ENCODE measurements around the gene SP9.

Gene SP9

DNA sequence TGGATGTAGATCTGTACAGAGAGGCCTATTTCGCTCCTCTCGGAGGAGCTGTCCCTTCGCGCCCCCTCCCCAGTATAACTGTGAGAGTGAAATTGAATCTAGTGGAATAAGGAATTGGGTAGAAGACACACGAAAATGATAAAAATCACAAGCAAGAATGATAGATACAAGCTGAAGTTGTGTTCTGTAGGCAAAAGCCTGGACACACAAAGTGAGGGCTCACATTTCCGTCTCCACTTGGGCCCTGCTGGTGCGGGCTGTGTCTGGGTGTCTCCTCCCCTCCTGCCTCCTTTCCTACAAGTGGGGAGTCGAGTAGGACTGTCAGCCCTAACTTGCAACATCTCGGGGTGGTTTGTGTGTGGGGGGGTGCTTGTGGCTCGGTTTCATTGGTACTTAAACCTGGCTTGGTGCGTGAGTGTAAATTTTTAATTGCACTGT is 457 bp upstream of the SP9 start:
- FAIRE-seq, result peak; percentile 5
- no peak for TF ChIP-seq POLR2A (IDR thresholded peaks at IDR 0.05; ENCODE audit: low read depth, low read length)
- no peak for TF ChIP-seq TAF1 (IDR thresholded peaks at IDR 0.05; ENCODE audit: borderline replicate concordance, low read depth, low read length)
- TF ChIP-seq POLR2AphosphoS5 (IDR thresholded peaks at IDR 0.05; ENCODE audit: low read depth, low read length), result no peak
- no peak for DNase-seq (ENCODE audit: insufficient read length)

DNA sequence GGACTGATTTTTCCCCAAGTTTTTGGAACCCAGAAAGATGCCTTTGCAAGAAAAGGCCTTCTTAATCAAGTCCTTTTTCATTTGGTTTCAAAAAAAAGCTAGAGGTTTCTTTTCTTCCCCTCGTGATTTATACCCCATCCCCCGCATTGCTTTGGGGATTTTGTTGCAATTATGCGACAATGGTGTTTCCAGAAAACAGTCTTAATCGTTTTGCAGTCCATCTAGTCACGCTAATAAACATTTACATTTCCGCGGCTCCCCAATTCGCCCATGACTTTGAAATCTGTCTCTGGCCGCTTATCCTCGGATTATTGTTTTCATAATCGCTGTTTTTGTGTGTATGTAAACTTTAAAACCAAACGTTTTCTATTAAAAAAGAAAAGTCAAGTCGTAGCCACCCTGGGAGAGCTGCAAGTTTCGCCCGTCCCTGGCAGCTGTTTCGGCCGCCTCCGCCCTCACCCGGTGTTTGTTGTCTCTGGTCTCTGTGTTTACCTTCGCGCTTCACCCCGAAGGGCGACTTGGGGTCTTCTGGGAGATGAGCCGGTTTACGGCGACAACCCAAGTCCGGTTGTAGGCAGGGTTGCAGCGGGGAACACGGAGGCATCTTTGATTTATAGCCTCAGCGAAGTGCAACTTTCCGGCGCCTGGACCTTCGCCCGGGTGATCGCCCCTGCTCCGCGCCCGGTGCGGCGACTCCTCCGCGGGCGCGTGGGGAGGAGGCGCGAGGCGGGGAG is 667 bp downstream of the SP9 start:
- TF ChIP-seq TAF1 (IDR thresholded peaks at IDR 0.05; ENCODE audit: borderline replicate concordance, low read depth, low read length), result no peak
- TF ChIP-seq POLR2A (IDR thresholded peaks at IDR 0.05; ENCODE audit: low read depth, low read length), result no peak
- TF ChIP-seq POLR2AphosphoS5 (IDR thresholded peaks at IDR 0.05; ENCODE audit: low read depth, low read length), result no peak

DNA sequence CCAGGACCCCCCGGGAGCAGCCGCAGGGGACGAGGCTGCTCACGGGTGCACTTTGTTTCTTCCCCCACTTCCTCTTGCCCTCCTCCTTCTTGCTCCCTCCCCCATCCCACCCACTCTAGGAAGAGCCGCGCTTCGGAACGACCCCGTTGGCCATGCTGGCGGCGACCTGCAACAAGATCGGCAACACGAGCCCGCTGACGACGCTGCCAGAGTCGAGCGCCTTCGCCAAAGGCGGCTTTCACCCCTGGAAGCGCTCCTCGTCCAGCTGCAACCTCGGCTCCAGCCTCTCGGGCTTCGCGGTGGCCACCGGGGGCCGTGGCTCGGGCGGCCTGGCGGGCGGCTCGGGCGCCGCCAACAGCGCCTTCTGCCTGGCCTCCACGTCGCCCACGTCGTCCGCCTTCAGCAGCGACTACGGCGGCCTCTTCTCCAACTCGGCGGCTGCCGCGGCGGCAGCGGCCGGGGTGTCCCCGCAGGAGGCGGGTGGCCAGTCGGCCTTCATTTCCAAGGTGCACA is 1.3 kb downstream of the SP9 start:
- DNase-seq (ENCODE audit: insufficient read length), result no peak
- FAIRE-seq, result no peak
- TF ChIP-seq POLR2AphosphoS5 (IDR thresholded peaks at IDR 0.05; ENCODE audit: low read depth, low read length) (no peak), TAF1 (IDR thresholded peaks at IDR 0.05; ENCODE audit: borderline replicate concordance, low read depth, low read length) (no peak), POLR2A (IDR thresholded peaks at IDR 0.05; ENCODE audit: low read depth, low read length) (no peak)

More for the DNA sequence above, 667 bp downstream of the SP9 start:
- FAIRE-seq (peak; percentile 48), DNase-seq (ENCODE audit: insufficient read length) (no peak)

- peak; percentile 21 for FAIRE-seq
- no peak for DNase-seq (ENCODE audit: insufficient read length)
- TF ChIP-seq POLR2AphosphoS5 (IDR thresholded peaks at IDR 0.05; ENCODE audit: low read depth, low read length), result no peak
- no peak for TF ChIP-seq TAF1 (IDR thresholded peaks at IDR 0.05; ENCODE audit: borderline replicate concordance, low read depth, low read length)
- TF ChIP-seq POLR2A (IDR thresholded peaks at IDR 0.05; ENCODE audit: low read depth, low read length), result no peak
Observed at GRCh38 chr2:174336501-174337336, 2.0 kb downstream of the SP9 start.

DNA sequence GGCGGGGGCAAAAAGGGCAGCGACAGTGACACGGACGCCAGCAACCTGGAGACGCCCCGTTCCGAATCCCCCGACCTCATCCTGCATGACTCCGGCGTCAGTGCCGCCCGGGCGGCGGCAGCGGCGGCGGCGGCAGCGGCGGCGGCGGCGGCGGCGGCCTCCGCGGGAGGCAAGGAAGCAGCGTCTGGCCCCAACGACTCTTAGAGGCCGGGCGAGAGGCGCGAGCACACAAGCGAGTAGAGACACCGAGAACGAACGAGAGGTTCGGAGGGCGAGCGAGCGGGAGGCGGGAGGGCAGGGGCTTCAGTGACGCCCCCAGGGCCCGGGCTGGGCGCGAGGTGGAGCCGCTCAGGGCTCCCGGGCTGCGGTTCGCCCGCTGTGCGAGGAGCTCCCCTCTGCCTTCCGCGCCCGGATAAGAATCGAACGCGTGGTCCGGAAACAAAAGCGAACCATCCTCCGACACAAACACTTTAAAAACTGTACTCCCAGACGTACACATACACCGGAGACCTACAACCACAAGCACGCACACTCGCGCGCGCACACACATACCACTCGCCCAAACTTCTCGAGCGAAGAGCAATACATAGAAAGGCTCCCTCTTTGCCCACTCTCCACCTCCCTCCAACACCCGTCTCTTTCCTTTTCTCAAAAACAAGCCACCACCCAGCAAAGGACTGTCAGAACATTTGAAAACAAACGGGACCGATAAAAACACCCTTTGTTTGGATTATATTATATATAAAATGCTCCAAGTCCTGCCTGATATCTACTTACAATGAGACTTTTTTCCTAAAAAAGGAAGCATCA is 2.8 kb downstream of the SP9 start:
- DNase-seq (ENCODE audit: insufficient read length) (no peak), FAIRE-seq (no peak)
- TF ChIP-seq POLR2AphosphoS5 (IDR thresholded peaks at IDR 0.05; ENCODE audit: low read depth, low read length), result no peak
- no peak for TF ChIP-seq TAF1 (IDR thresholded peaks at IDR 0.05; ENCODE audit: borderline replicate concordance, low read depth, low read length)
- no peak for TF ChIP-seq POLR2A (IDR thresholded peaks at IDR 0.05; ENCODE audit: low read depth, low read length)

- no peak for TF ChIP-seq POLR2A (IDR thresholded peaks at IDR 0.05; ENCODE audit: low read depth, low read length)
- no peak for TF ChIP-seq POLR2AphosphoS5 (IDR thresholded peaks at IDR 0.05; ENCODE audit: low read depth, low read length)
- no peak for TF ChIP-seq TAF1 (IDR thresholded peaks at IDR 0.05; ENCODE audit: borderline replicate concordance, low read depth, low read length)
- DNase-seq (ENCODE audit: insufficient read length), result no peak
- no peak for FAIRE-seq
Observed at GRCh38 chr2:174338147-174338605, 3.4 kb downstream of the SP9 start.

DNA sequence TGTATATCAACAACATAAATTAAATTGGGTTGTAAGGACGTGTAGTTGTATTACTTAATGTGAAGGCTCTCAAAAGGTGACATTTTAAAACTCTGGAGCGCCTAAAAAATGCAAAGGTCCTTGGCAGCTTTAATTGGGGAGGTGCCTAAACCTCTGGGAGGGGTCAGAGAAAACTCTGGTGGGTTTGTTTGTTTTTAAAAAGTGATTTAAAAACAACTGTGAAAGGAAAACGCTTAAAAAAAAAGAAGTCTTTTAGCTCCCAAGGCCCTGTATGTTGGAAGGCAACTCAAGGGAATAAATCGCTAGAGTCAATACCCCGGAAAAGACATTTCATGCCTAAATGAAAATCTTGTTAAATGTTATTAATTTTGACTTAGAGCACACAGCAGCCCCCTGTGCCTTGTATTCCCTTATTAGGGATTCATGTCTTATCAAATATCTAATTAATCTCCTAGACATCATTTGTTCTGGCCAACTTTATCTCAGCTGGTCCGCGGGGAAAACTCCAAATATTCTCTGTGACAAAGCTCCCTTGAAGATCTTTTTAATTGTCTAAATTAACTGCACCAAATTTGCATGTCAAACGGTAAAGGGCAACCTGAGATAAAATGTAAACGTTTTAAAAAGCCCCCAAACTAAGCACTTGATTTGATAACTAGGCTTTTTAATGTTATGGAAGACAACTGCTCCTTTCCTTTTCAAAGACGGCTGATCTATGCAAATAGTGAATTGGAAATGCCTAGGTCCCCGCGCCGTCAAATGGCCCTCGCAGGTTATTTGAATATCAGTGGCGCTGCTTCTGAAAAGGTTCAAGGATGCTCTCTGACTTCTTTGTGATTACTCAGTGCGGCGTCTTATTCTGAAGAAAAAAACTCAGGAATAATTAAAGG is 4.2 kb downstream of the SP9 start:
- no peak for DNase-seq (ENCODE audit: insufficient read length)
- FAIRE-seq, result no peak
- TF ChIP-seq POLR2AphosphoS5 (IDR thresholded peaks at IDR 0.05; ENCODE audit: low read depth, low read length), result no peak
- TF ChIP-seq TAF1 (IDR thresholded peaks at IDR 0.05; ENCODE audit: borderline replicate concordance, low read depth, low read length), result no peak
- TF ChIP-seq POLR2A (IDR thresholded peaks at IDR 0.05; ENCODE audit: low read depth, low read length), result no peak

- no peak for FAIRE-seq
Observed at GRCh38 chr2:174339561-174340399, 5.0 kb downstream of the SP9 start.

More at GRCh38 chr2:174339561-174340399, 5.0 kb downstream of the SP9 start:
- DNase-seq (ENCODE audit: insufficient read length), result no peak
- TF ChIP-seq TAF1 (IDR thresholded peaks at IDR 0.05; ENCODE audit: borderline replicate concordance, low read depth, low read length), result no peak
- TF ChIP-seq POLR2AphosphoS5 (IDR thresholded peaks at IDR 0.05; ENCODE audit: low read depth, low read length), result no peak
- no peak for TF ChIP-seq POLR2A (IDR thresholded peaks at IDR 0.05; ENCODE audit: low read depth, low read length)

Data from GM12892 (cell line).